GM18502 (cell line): ENCODE measurements around the gene GRK3.
"Not testable (repeated sequence)": the region's sequence is repeated elsewhere in the genome, so short reads cannot be mapped to it uniquely, and the experiment has no call there.

ENCODE experiments used
- ATAC-seq: cut with Tn5 transposase; IDR thresholded peaks from one replicate; pipeline ENCODE4 v1.9.1; 2021; ENCODE audit warnings: mild to moderate bottlenecking; ENCODE audit not compliant: unreplicated experiment, poor library complexity

The GRK3 gene

DNA sequence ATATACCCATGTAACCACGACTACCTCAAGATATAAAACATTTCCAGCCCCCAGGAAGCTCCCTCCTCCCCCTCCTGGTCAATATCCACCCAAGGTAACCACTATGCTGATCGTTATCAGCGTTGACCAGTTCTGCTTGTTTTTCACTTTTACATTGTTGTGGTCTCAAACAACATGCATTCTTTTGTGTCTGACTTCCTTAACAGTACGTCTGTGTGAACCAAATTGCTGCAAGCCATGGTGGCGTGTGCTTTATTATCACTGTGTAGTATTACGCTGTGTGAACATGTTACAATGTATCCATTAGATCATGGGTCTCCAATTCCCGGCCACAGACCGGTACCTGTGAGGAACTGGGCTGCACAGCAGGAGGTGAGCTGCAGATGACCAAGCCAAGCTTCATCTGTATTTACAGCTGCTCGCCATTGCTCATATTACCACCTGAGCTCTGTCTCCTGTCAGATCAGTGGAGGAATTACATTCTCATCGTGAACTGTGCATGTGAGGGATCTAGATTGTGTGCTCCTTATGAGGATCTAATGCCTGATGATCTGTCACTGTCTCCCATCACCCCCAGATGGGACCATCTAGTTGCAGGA is 15.5 kb upstream of the GRK3 start:
- no peak for ATAC-seq

GRCh38 chr22:25551396-25551795 is 13.1 kb upstream of the GRK3 start:
- ATAC-seq, result no peak

GRCh38 chr22:25552405-25552804 is 12.1 kb upstream of the GRK3 start:
- ATAC-seq, result not testable (repeated sequence)

DNA sequence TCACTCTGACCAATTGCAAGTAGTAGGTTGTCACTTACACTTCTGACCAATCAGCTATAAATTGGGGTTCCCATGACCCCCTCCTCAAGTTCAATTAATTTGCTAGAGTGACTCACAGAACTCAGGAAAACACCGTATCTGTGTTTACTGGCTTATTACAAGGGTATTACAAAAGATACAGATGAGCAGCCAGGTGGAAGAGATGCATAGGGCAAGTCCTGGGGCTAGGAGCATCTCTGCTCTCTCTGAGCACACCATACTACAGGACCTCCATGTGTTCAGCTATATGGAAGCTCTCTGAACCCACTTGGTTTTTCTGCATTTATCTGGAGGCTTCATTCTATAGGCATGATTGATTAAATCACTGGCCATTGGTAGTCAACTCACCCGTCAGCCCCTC is 11.3 kb upstream of the GRK3 start:
- ATAC-seq, result no peak

DNA sequence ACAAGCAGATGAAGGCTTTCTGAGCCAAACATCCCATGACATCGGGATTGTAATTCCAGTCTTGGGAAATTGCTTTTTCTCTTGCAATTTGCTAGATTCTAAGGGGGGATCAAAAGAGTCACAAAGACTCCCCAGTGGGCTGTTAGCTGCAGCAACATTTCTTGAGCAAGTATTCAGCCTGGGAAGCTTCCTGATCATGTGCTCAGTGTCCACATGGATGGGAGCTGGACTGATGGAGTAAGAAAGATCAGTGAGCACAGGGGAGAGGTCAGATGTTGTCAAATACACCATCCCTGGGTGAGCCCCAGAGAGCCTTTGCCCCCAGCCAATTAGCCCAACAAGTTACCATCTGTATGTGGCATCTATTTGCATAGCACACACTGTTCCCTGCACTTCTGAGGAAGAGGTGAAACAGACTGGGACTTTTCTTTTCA is 10.2 kb upstream of the GRK3 start:
- no peak for ATAC-seq

DNA sequence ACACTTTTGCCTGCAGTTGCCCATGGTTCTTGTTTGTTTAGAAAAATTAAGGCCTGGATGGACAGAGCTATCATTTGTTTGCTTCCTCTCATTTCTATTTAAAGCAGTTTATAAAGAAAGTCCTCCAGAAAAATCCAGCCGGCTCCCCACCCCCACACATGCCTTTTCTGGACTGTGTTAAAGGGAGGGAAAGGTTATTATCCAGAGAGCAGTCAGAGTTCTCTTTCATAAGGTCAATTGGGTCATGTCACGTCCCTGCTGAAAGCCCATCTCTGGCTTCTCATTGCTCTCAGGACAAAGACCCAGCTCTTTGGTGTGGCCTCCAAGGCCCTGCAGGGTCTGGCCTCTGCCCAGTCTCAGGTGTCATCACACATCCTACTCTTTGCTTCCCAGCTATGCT is 9.8 kb upstream of the GRK3 start:
- ATAC-seq, result no peak

DNA sequence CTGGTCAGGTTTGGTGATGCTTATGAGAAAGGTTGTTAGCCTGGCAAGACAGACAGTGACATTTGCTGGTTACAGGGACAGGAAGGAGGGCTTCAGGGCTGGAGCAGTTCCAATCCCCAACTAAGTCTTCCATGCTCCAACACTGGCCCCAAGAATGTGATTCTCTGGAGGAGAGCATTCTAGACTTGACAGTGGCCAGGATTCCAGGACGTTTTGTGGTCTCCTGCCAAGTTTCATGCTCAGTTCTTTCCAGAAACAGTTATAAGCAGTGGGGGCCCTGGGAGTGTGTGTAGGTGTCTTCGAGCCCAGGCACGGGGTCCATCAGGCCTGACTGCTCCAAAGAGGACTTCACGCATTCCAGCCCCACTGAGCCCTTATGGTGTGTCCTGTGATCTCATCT is 8.9 kb upstream of the GRK3 start:
- ATAC-seq, result no peak

DNA sequence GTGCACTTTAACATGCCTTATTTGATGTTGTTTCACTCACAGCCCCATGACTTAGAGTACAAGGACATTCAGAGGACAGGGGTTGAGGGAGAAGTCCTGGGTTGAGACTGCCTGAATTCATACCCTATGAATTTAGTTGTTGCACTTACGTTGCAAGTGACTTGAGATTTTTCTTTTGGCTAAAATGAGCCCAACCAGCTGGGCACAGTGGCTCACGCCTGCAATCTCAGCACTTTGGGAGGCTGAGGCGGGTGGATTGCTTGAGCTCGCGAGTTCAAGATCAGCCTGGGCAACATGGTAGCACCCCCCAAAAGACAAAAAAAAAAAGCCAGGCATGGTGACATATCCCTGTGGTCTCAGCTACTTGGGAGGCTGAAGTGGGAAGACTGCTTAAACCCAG is 7.3 kb upstream of the GRK3 start:
- ATAC-seq, result no peak

DNA sequence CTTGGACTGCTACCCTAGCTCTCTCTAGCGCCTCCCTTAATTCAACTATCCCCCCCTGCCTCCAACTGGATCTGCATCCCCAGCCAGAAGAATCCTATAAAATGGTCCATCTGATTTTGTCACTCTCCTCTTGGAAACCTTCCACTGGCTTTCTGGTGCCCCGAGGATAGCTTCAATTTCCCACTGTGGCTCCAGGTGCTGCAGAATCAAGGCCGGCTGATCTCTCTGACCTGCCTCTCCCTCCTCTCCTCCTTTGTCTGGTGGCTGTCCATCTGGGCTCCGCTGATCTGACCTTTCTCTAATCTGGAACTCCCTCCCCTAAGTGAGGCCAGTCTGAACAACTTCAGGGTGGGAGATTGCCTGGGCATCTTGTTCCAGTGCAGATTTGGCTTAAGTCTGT is 6.1 kb upstream of the GRK3 start:
- no peak for ATAC-seq

DNA sequence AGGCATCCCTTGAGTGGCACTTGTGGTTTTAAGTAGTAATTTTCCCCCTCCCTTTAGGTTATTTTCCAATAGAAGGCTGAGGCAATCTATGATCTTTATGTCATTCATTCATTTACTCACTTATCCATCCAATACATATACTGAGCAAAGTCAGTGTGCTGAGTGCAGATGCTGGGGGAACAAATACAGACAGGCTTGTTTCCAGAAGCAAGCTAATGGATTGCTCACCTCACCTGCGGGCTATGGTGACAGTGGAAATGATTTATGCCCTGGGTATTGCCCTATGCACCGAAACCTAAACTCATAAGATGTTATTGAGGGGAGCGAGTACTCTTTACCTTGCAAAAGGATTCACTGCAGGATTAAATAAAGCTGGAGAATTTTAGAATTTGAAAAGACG is 4.6 kb upstream of the GRK3 start:
- ATAC-seq, result not testable (repeated sequence)

GRCh38 chr22:25561182-25561581 is 3.3 kb upstream of the GRK3 start:
- ATAC-seq, result not testable (repeated sequence)

- ATAC-seq, result not testable (repeated sequence)
These were observed 2.5 kb upstream of the GRK3 start for GRCh38 chr22:25561927-25562326.

DNA sequence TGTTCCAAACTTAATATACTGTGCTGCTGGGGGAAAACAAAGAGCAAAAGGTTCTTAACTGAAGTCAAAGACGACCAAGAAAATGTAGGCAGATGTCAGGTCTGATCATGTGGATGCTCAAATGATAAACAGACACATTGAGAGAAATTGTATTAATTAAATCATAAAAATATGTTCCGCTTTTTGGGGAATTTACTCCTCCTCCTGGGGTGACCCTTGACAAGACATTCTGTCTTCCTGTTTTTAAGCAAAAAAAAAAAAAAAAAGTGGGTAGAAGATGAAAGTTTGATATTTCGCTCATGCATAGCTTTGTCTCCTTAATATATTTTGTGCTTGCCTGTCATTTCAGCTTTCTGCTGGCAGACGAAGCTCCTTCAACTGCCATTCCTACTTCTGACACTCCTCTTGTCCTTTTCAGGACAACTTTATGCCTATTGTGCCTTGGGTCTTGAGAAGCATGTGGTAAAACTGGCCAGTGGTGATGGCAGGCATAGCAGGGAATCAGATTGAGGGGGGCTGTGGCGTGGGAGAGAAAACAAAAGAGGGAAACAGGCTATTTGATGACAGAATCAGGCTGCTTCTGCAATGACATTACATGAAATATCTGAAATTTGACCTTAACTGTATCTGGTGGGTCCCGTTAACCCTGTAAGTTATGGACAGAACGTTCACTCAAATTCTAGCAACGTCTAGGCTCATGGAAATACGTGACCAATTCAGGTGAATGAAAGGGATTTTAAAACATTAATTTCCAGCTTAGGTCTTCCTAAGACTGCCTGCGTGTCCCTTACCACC is 1.3 kb upstream of the GRK3 start:
- ATAC-seq, result not testable (repeated sequence)

GRCh38 chr22:25563761-25564319 is 635 bp upstream of the GRK3 start:
- ATAC-seq, result peak; percentile 29

GRCh38 chr22:25564979-25565677 is 653 bp downstream of the GRK3 start:
- ATAC-seq, result peak; percentile 3

- ATAC-seq, result no peak
These were observed 1.9 kb downstream of the GRK3 start for GRCh38 chr22:25566186-25566897.

GRCh38 chr22:25566898-25567235 is 2.4 kb downstream of the GRK3 start:
- no peak for ATAC-seq

DNA sequence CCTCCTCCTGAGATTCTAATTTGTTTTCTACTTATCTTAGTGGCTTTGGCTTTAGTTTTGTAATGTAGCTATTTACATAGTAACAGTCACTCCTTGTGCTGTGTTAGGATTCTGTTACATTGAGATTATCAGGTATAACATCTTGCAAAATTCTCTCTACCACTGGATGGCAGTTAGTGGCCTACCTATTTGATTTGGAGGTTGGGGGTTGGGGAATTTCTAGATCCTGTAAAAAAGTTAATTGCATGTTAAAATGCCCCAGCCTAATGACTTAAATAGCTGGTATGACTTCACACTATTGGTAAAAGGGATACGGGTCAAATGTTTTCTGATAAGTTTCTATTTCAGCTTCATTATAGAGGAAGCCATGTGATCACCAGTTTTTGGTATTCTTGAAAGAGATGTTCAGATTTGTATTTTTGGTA is 2.8 kb downstream of the GRK3 start:
- ATAC-seq, result no peak

GRCh38 chr22:25568066-25568465 is 3.6 kb downstream of the GRK3 start:
- not testable (repeated sequence) for ATAC-seq

DNA sequence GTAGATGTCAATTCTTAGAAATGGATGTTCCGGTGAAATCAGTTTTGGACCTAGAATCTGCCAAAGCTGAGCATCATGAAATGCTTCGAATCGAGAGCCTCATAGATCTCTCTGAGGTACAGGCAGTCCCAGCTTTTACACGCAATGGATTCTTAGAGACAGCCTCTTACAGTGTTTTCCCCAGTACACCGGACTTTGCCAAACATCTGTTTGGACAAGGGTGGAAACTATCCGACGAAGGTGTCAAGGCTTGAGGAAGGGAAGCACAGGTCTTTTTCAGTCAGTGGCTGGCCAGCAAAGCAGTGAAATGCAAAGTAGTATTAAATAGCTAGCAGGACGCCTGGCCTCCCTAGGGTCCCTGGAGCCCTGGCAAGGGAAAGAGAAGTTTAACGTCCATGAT is 4.9 kb downstream of the GRK3 start:
- ATAC-seq, result no peak

DNA sequence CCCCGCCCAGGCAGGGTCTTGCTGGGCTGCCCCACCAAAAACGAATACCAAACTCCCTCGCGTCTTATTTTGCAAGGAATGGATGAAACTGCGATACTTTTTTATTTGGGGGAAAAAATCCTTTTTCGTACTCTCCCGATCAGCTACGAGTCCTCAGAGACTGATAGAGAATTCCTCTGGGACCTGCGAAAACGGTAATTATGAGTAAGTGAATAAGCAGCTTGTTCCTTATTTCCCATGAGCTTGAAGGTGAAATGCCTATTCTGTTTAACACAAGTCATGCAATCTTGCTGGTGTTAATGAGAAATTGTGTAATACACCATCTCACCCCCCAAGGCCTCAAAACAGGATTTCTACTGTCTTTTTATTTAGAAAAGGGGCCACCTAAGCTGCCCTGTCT is 5.5 kb downstream of the GRK3 start:
- no peak for ATAC-seq
